HG03342 (cell line): ENCODE measurements around the gene MSMB.
"Not testable (repeated sequence)": the region's sequence is repeated elsewhere in the genome, so short reads cannot be mapped to it uniquely, and the experiment has no call there.

ENCODE experiments used
- ATAC-seq: cut with Tn5 transposase; IDR thresholded peaks from one replicate; pipeline ENCODE4 v1.9.1; 2021; ENCODE audit warnings: mild to moderate bottlenecking, moderate library complexity; ENCODE audit not compliant: unreplicated experiment

Gene MSMB

GRCh38 chr10:46070749-46071148, 24.7 kb upstream of the MSMB start:
- ATAC-seq = no peak

- ATAC-seq = no peak
Measured at GRCh38 chr10:46069771-46070463, 23.8 kb upstream of the MSMB start.

- no peak for ATAC-seq
Measured at GRCh38 chr10:46068905-46069304, 22.8 kb upstream of the MSMB start.

GRCh38 chr10:46068117-46068516, 22.0 kb upstream of the MSMB start:
- no peak for ATAC-seq

- no peak for ATAC-seq
Measured at GRCh38 chr10:46064269-46064817, 18.3 kb upstream of the MSMB start.

- no peak for ATAC-seq
Measured at GRCh38 chr10:46062723-46063428, 16.8 kb upstream of the MSMB start.

- ATAC-seq = no peak
Measured at GRCh38 chr10:46060706-46061105, 14.6 kb upstream of the MSMB start.

GRCh38 chr10:46057927-46058326, 11.9 kb upstream of the MSMB start:
- ATAC-seq = not testable (repeated sequence)

GRCh38 chr10:46057038-46057437, 11.0 kb upstream of the MSMB start:
- no peak for ATAC-seq

- no peak for ATAC-seq
Measured at GRCh38 chr10:46055771-46056170, 9.7 kb upstream of the MSMB start.

GRCh38 chr10:46053534-46054434, 7.7 kb upstream of the MSMB start:
- ATAC-seq = no peak

- ATAC-seq = no peak
Measured at GRCh38 chr10:46052791-46053375, 6.8 kb upstream of the MSMB start.

- ATAC-seq = no peak
Measured at GRCh38 chr10:46052057-46052790, 6.2 kb upstream of the MSMB start.

- ATAC-seq = no peak
Measured at GRCh38 chr10:46050941-46051623, 5.0 kb upstream of the MSMB start.

- not testable (repeated sequence) for ATAC-seq
Measured at GRCh38 chr10:46049497-46049831, 3.4 kb upstream of the MSMB start.

- ATAC-seq = no peak
Measured at GRCh38 chr10:46048152-46048551, 2.1 kb upstream of the MSMB start.

- ATAC-seq = no peak
Measured at GRCh38 chr10:46042527-46042926, 3.5 kb downstream of the MSMB start.

- ATAC-seq = no peak
Measured at GRCh38 chr10:46040004-46040403, 6.1 kb downstream of the MSMB start.

GRCh38 chr10:46037107-46037825, 8.8 kb downstream of the MSMB start:
- no peak for ATAC-seq
